ENCODE measurements around the gene THEM5.

DNA sequence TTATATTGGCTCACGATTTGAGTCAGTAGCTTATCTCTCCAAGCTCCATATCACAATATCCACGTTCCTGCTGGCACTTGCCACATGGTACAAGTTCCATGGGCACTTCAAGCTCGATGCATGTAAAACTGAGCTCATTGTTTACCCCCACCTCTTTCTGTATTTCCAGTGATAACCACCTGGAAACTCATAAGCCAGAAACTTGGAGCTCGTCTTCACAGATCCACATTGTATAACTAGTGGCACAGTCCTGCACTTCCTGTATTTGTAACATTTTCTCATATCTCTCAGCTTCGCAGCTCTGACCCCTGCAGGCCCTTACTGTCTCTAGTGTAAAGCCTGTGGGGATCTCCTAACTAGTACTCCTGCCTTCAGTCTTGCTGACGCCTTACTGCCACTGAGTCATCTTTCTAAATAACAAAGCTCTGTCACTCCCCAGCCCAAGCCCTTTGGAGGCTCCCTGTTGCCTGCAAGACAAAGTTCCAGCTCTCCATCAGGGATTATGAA lies 7.4 kb downstream of the THEM5 start:
- TF ChIP-seq, protein P1, sequence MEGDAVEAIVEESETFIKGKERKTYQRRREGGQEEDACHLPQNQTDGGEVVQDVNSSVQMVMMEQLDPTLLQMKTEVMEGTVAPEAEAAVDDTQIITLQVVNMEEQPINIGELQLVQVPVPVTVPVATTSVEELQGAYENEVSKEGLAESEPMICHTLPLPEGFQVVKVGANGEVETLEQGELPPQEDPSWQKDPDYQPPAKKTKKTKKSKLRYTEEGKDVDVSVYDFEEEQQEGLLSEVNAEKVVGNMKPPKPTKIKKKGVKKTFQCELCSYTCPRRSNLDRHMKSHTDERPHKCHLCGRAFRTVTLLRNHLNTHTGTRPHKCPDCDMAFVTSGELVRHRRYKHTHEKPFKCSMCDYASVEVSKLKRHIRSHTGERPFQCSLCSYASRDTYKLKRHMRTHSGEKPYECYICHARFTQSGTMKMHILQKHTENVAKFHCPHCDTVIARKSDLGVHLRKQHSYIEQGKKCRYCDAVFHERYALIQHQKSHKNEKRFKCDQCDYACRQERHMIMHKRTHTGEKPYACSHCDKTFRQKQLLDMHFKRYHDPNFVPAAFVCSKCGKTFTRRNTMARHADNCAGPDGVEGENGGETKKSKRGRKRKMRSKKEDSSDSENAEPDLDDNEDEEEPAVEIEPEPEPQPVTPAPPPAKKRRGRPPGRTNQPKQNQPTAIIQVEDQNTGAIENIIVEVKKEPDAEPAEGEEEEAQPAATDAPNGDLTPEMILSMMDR (IDR thresholded peaks at IDR 0.05), result no peak
- TF ChIP-seq POLR2AphosphoS5 (IDR thresholded peaks at IDR 0.05), result no peak

All from breast epithelium (tissue), 3 donors.